H1 (cell line): ENCODE results near the gene HLA-DQA2. TPM values are rescaled to one million over a fixed set of nuclear protein-coding genes. Genes with fewer than 3 reads are reported as not detected.

Experiments
- CTCF ChIA-PET: fragments of 300-600 bp; sonication (Branson Sonifier 250); formaldehyde crosslinking; loops from one replicate; lab custom pipeline; 2021; ENCODE audit not compliant: partially characterized antibody; lab: Charles Lee
- POLR2A ChIA-PET: fragments of 300-600 bp; sonication (Branson Sonifier 250); formaldehyde crosslinking; loops from one replicate; lab custom pipeline; 2021; ENCODE audit warnings: inconsistent platforms; ENCODE audit not compliant: partially characterized antibody; lab: Charles Lee
- DNase-seq, 2 experiments: peaks; one replicate each; pipeline versions ENCODE4 v3.0.0 to v3.0.0-alpha.2; 2010 to 2022; ENCODE audit warnings: low spot score in 2 of 2, low read depth in 1 of 2, mixed read lengths in 1 of 2
- FAIRE-seq: peaks from 2 replicates; lab custom pipeline; 2011; peaks lifted over from hg19 to GRCh38; lab: Jason Lieb, UNC
- H2AFZ ChIP-seq: 2 replicates; pipeline ENCODE4 v1.8.1; 2012; ENCODE audit warnings: low read length, inconsistent platforms
- H2AK5ac ChIP-seq: 2 replicates; pipeline ENCODE4 v1.6.1; 2013; ENCODE audit warnings: low read depth, low read length
- H2BK120ac ChIP-seq: replicated peaks from 2 replicates; pipeline ENCODE3; 2013; ENCODE audit warnings: low read depth, low read length, inconsistent platforms
- H2BK12ac ChIP-seq: 2 replicates; pipeline ENCODE4 v1.6.1; 2013; ENCODE audit warnings: low read depth, low read length
- H2BK15ac ChIP-seq: 2 replicates; pipeline ENCODE4 v1.6.1; 2013; ENCODE audit warnings: low read length
- H2BK20ac ChIP-seq: 2 replicates; pipeline ENCODE4 v1.6.1; 2013; ENCODE audit warnings: low read length
- H2BK5ac ChIP-seq: 2 replicates; pipeline ENCODE4 v1.6.1; 2013; ENCODE audit warnings: low read depth, low read length
- H3K14ac ChIP-seq: 2 replicates; pipeline ENCODE4 v1.6.1; 2013; ENCODE audit warnings: inconsistent platforms; ENCODE audit not compliant: insufficient read length
- H3K18ac ChIP-seq: 2 replicates; pipeline ENCODE4 v1.6.1; 2013; ENCODE audit warnings: low read length; ENCODE audit errors: extremely low read depth
- H3K23ac ChIP-seq: 2 replicates; pipeline ENCODE4 v1.6.1; 2013; ENCODE audit warnings: inconsistent platforms; ENCODE audit not compliant: insufficient read length
- H3K23me2 ChIP-seq: 2 replicates; pipeline ENCODE4 v1.6.1; 2013; ENCODE audit warnings: low read depth, low read length
- H3K27ac ChIP-seq: 2 replicates; pipeline ENCODE4 v1.6.1; 2011; ENCODE audit warnings: low read depth, low read length, inconsistent platforms
- H3K27me3 ChIP-seq, 4 experiments: replicated peaks in 1 of 4; 1 replicate in 1 of 4; 2 replicates in 3 of 4; pipeline versions ENCODE4 v1.6.1 to v1.8.1; 2011 to 2013; ENCODE audit warnings: low read length in 3 of 4, mild to moderate bottlenecking in 3 of 4, inconsistent platforms in 2 of 4, mixed read lengths in 2 of 4, moderate library complexity in 1 of 4; ENCODE audit not compliant: control insufficient read depth in 3 of 4, insufficient read depth in 3 of 4; ENCODE audit errors: extremely low read depth in 1 of 4
- H3K36me3 ChIP-seq, 4 experiments: 2 replicates each; pipeline versions ENCODE4 v1.6.1 to v1.8.1; 2011 to 2013; ENCODE audit warnings: mild to moderate bottlenecking in 4 of 4, low read length in 3 of 4, moderate library complexity in 2 of 4, control low read depth in 1 of 4, inconsistent platforms in 1 of 4; ENCODE audit not compliant: insufficient read depth in 4 of 4, control insufficient read depth in 2 of 4
- H3K4ac ChIP-seq: replicated peaks from 2 replicates; pipeline ENCODE3; 2013; ENCODE audit warnings: low read length, low read depth, mixed read lengths, inconsistent platforms; ENCODE audit not compliant: insufficient read length
- H3K4me1 ChIP-seq, 4 experiments: replicated peaks in 1 of 4; 1 replicate in 1 of 4; 2 replicates in 3 of 4; pipeline versions ENCODE4 v1.6.1 to v1.8.1; 2011 to 2013; ENCODE audit warnings: low read length in 3 of 4, inconsistent platforms in 2 of 4, mixed read lengths in 1 of 4; ENCODE audit not compliant: insufficient read depth in 4 of 4, control insufficient read depth in 3 of 4
- H3K4me2 ChIP-seq, 2 experiments: 2 replicates each; pipeline versions ENCODE4 v1.6.1 to v1.8.1; 2011 to 2013; ENCODE audit warnings: low read depth in 2 of 2, low read length in 2 of 2, control low read depth in 1 of 2, inconsistent platforms in 1 of 2, mild to moderate bottlenecking in 1 of 2; ENCODE audit not compliant: insufficient read depth in 1 of 2
- H3K4me3 ChIP-seq, 4 experiments: fragments of 200-600, 300-600 bp in 1 of 4; sonication (generic), shearing (Covaris generic), sonication (Bioruptor Twin) in 1 of 4; 2 replicates each; pipeline versions ENCODE4 v1.5.1 to v1.8.1; 2011 to 2016; ENCODE audit warnings: low read length in 4 of 4, low read depth in 3 of 4, control low read depth in 2 of 4, inconsistent platforms in 2 of 4, mild to moderate bottlenecking in 2 of 4, mixed read lengths in 1 of 4, moderate library complexity in 1 of 4; ENCODE audit not compliant: insufficient read depth in 2 of 4; ENCODE audit errors: extremely low read depth in 1 of 4
- H3K56ac ChIP-seq: replicated peaks from 2 replicates; pipeline ENCODE3; 2013; ENCODE audit warnings: low read depth, mild to moderate bottlenecking, mixed read lengths, low read length, inconsistent platforms; ENCODE audit not compliant: insufficient read length
- H3K79me1 ChIP-seq: 2 replicates; pipeline ENCODE4 v1.6.1; 2013; ENCODE audit warnings: low read depth, low read length, control low read depth
- H3K79me2 ChIP-seq, 2 experiments: 2 replicates each; pipeline versions ENCODE4 v1.6.1 to v1.8.1; 2012 to 2013; ENCODE audit warnings: low read length in 2 of 2, mild to moderate bottlenecking in 2 of 2, inconsistent platforms in 1 of 2; ENCODE audit not compliant: insufficient read depth in 2 of 2, control insufficient read depth in 1 of 2
- H3K9ac ChIP-seq, 4 experiments: replicated peaks in 1 of 4; 1 replicate in 1 of 4; 2 replicates in 3 of 4; pipeline versions ENCODE4 v1.6.1 to v1.8.1; 2011 to 2013; ENCODE audit warnings: low read depth in 3 of 4, low read length in 3 of 4, control low read depth in 2 of 4, mild to moderate bottlenecking in 2 of 4, moderate library complexity in 2 of 4, inconsistent platforms in 1 of 4; ENCODE audit errors: extremely low read depth in 1 of 4
- H3K9me3 ChIP-seq, 2 experiments: 2 replicates each; pipeline versions ENCODE4 v1.6.1 to v1.8.1; 2012 to 2013; ENCODE audit warnings: mild to moderate bottlenecking in 2 of 2, moderate library complexity in 2 of 2, control low read depth in 1 of 2, inconsistent platforms in 1 of 2, low read depth in 1 of 2, low read length in 1 of 2, mixed read lengths in 1 of 2; ENCODE audit not compliant: insufficient read depth in 2 of 2
- H4K20me1 ChIP-seq, 2 experiments: replicated peaks in 1 of 2; 2 replicates each; pipeline versions ENCODE3 to v1.8.1; 2011 to 2013; ENCODE audit warnings: inconsistent platforms in 2 of 2, low read length in 2 of 2, mild to moderate bottlenecking in 1 of 2; ENCODE audit not compliant: insufficient read depth in 2 of 2, control insufficient read depth in 1 of 2
- H4K5ac ChIP-seq: 2 replicates; pipeline ENCODE4 v1.6.1; 2013; ENCODE audit warnings: low read length, low read depth, mixed read lengths, inconsistent platforms; ENCODE audit not compliant: insufficient read length
- H4K8ac ChIP-seq: 2 replicates; pipeline ENCODE4 v1.8.0; 2013; ENCODE audit warnings: mild to moderate bottlenecking, moderate library complexity, low read length, inconsistent platforms; ENCODE audit not compliant: insufficient read depth; ENCODE audit errors: extremely low read depth
- H4K91ac ChIP-seq: replicated peaks from 2 replicates; pipeline ENCODE3; 2013; ENCODE audit warnings: low read length, mixed read lengths, inconsistent platforms; ENCODE audit not compliant: insufficient read length
- BACH1 ChIP-seq: IDR thresholded peaks from 2 replicates; pipeline ENCODE4 v1.6.1; 2012; ENCODE audit warnings: low read length, improper control_type of control experiment
- EGR1 ChIP-seq: IDR thresholded peaks from 2 replicates; pipeline ENCODE4 v1.6.1; 2011; ENCODE audit warnings: low read depth, low read length, borderline replicate concordance
- KDM5A ChIP-seq: fragments of 200-600 bp; IDR thresholded peaks from 2 replicates; pipeline ENCODE4 v1.7.1; 2012; ENCODE audit warnings: mild to moderate bottlenecking, low read length, inconsistent platforms, mixed read lengths
- SP2 ChIP-seq: IDR thresholded peaks from 2 replicates; pipeline ENCODE4 v1.6.1; 2012; ENCODE audit warnings: mild to moderate bottlenecking, low read length, inconsistent platforms
- WGBS, 2 experiments: shearing (Covaris generic) in 1 of 2; methylation state at CpG; one replicate each; pipeline versions ENCODE4 v1.1.6 to v1.1.7; 2013 to 2015; ENCODE audit warnings: low lambda C conversion rate in 2 of 2, mixed read lengths in 2 of 2, inconsistent platforms in 1 of 2, low coverage in 1 of 2, missing lambda C conversion rate in 1 of 2; ENCODE audit not compliant: insufficient replicate concordance in 2 of 2, insufficient coverage in 1 of 2, insufficient read length in 1 of 2; ENCODE audit errors: extremely low coverage in 1 of 2, missing lambda C conversion rate in 1 of 2; 5-methylcytosine and 5-hydroxymethylcytosine counted together
- polyA plus RNA-seq, 7 experiments: library from polyadenylated mRNA; depleted of rRNA in 3 of 7; stranded (reverse) in 5 of 7; unstranded in 2 of 7; fragments of >200 nt in 5 of 7; fragments of 200-250 nt in 2 of 7; gene quantifications; 1 replicate in 5 of 7; 2 replicates in 1 of 7; 4 replicates in 1 of 7; pipeline versions ENCODE4 v1.2.1 to v1.2.3, GENCODE V29; 2011 to 2013; ENCODE audit warnings: missing spikeins in 2 of 7, mixed read lengths in 2 of 7
- total RNA-seq: library from RNA; stranded (reverse); fragmentation: NEBNext Ultra II Directional; extraction: Animal tissue kit (Norgen Biotek cat#: 25700); gene quantifications from 2 replicates; pipeline ENCODE4 v1.2.1, GENCODE V29; 2021
- TF ChIP-seq, protein P1 (sequence below), 3 experiments: IDR thresholded peaks; 1 replicate in 2 of 3; 2 replicates in 1 of 3; pipeline versions ENCODE4 v1.5.1 to v1.6.1; 2011; ENCODE audit warnings: low read length in 3 of 3, mild to moderate bottlenecking in 3 of 3, inconsistent platforms in 2 of 3, low read depth in 1 of 3, moderate library complexity in 1 of 3; ENCODE audit not compliant: insufficient read depth in 1 of 3; ENCODE audit errors: control extremely low read depth in 1 of 3
- TF ChIP-seq, protein P2 (sequence below): IDR thresholded peaks from 2 replicates; pipeline ENCODE4 v1.6.1; 2012; ENCODE audit warnings: inconsistent platforms

HLA-DQA2 gene
- total and polyA plus RNA-seq, 2 of the 8 experiments (the other 6 are each of a cell fraction or from before 2014, with no cell fraction given): not detected

DNA sequence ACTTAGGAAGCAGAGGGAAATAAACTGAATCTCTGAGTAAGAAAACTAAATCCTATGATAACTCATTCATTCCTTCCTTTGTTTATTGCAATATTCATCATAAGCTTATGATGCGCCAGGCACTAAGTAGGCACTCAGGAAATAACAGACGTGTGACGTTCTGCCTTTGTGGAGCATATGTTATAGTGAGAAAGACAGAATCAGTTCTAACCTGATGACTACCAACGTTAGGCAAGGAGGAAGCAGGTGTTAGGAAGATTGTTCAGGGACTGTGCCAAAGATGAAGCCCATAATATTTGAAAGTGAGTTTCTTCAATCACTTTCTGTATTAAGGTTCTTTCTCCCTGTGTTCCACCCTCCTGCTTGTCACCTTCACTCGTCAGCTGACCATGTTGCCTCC, 3.6 kb downstream of the HLA-DQA2 start:
- Histone ChIP-seq H3K9me3 (no peaks in the 10 kb centered on the region), H3K79me2 (no peaks in the 10 kb centered on the region), H3K56ac (no peak overlapping the region), H3K4me1 (no peaks in the 10 kb centered on the region), H3K14ac (no peak overlapping the region), H2BK20ac (no peak overlapping the region), H3K4me3 (no peak overlapping the region), H3K23ac (no peak overlapping the region), H4K5ac (no peak overlapping the region), H2AK5ac (no peak overlapping the region), H3K79me1 (no peaks in the 10 kb centered on the region), H3K4me2 (no peak overlapping the region), H2AFZ (no peak overlapping the region), H2BK15ac (no peak overlapping the region), H2BK5ac (no peak overlapping the region), H3K27me3 (no peaks in the 10 kb centered on the region), H3K27ac (no peak overlapping the region), H3K18ac (no peak overlapping the region), H3K36me3 (no peaks in the 10 kb centered on the region), H3K4ac (no peak overlapping the region), H2BK12ac (no peak overlapping the region), H2BK120ac (no peak overlapping the region), H3K9ac (no peak overlapping the region), H4K20me1 (no peaks in the 10 kb centered on the region), H3K23me2 (no peaks in the 10 kb centered on the region), H4K8ac (no peak overlapping the region), H4K91ac (no peak overlapping the region)
- TF ChIP-seq EGR1: no peak
- no peak for TF ChIP-seq BACH1
- TF ChIP-seq, protein P1, sequence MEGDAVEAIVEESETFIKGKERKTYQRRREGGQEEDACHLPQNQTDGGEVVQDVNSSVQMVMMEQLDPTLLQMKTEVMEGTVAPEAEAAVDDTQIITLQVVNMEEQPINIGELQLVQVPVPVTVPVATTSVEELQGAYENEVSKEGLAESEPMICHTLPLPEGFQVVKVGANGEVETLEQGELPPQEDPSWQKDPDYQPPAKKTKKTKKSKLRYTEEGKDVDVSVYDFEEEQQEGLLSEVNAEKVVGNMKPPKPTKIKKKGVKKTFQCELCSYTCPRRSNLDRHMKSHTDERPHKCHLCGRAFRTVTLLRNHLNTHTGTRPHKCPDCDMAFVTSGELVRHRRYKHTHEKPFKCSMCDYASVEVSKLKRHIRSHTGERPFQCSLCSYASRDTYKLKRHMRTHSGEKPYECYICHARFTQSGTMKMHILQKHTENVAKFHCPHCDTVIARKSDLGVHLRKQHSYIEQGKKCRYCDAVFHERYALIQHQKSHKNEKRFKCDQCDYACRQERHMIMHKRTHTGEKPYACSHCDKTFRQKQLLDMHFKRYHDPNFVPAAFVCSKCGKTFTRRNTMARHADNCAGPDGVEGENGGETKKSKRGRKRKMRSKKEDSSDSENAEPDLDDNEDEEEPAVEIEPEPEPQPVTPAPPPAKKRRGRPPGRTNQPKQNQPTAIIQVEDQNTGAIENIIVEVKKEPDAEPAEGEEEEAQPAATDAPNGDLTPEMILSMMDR (IDR thresholded peaks at IDR 0.05; ENCODE audit: control extremely low read depth in 1 of 3, insufficient read depth in 1 of 3, low read depth in 1 of 3, low read length in 3 of 3): no peak
- no peak for TF ChIP-seq KDM5A
- TF ChIP-seq, protein P2, sequence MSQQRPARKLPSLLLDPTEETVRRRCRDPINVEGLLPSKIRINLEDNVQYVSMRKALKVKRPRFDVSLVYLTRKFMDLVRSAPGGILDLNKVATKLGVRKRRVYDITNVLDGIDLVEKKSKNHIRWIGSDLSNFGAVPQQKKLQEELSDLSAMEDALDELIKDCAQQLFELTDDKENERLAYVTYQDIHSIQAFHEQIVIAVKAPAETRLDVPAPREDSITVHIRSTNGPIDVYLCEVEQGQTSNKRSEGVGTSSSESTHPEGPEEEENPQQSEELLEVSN: no peak
- TF ChIP-seq SP2: no peak
- DNase-seq (no peak), FAIRE-seq (no peak)
- POLR2A ChIA-PET: no interaction called here
- CTCF ChIA-PET: no interaction called here
- 73% methylated on average over 5 of the region's 5 CpGs; no CpG with 5 or more reads in 1 of the 2 experiments for WGBS, 2 experiments
